H1 (cell line): ENCODE data around the gene CLPSL2. TPM values are rescaled to one million over a fixed set of nuclear protein-coding genes. Genes with fewer than 3 reads are reported as not detected.

Source experiments
- CTCF ChIA-PET: fragments of 300-600 bp; sonication (Branson Sonifier 250); formaldehyde crosslinking; loops from one replicate; lab custom pipeline; 2021; ENCODE audit not compliant: partially characterized antibody; lab: Charles Lee
- POLR2A ChIA-PET: fragments of 300-600 bp; sonication (Branson Sonifier 250); formaldehyde crosslinking; loops from one replicate; lab custom pipeline; 2021; ENCODE audit warnings: inconsistent platforms; ENCODE audit not compliant: partially characterized antibody; lab: Charles Lee
- DNase-seq, 2 experiments: peaks; one replicate each; pipeline versions ENCODE4 v3.0.0 to v3.0.0-alpha.2; 2010 to 2022; ENCODE audit warnings: low spot score in 2 of 2, low read depth in 1 of 2, mixed read lengths in 1 of 2
- FAIRE-seq: peaks from 2 replicates; lab custom pipeline; 2011; peaks lifted over from hg19 to GRCh38; lab: Jason Lieb, UNC
- H2AFZ ChIP-seq: 2 replicates; pipeline ENCODE4 v1.8.1; 2012; ENCODE audit warnings: low read length, inconsistent platforms
- H2AK5ac ChIP-seq: 2 replicates; pipeline ENCODE4 v1.6.1; 2013; ENCODE audit warnings: low read depth, low read length
- H2BK120ac ChIP-seq: replicated peaks from 2 replicates; pipeline ENCODE3; 2013; ENCODE audit warnings: low read depth, low read length, inconsistent platforms
- H2BK12ac ChIP-seq: 2 replicates; pipeline ENCODE4 v1.6.1; 2013; ENCODE audit warnings: low read depth, low read length
- H2BK15ac ChIP-seq: 2 replicates; pipeline ENCODE4 v1.6.1; 2013; ENCODE audit warnings: low read length
- H2BK20ac ChIP-seq: 2 replicates; pipeline ENCODE4 v1.6.1; 2013; ENCODE audit warnings: low read length
- H2BK5ac ChIP-seq: 2 replicates; pipeline ENCODE4 v1.6.1; 2013; ENCODE audit warnings: low read depth, low read length
- H3K14ac ChIP-seq: 2 replicates; pipeline ENCODE4 v1.6.1; 2013; ENCODE audit warnings: inconsistent platforms; ENCODE audit not compliant: insufficient read length
- H3K18ac ChIP-seq: 2 replicates; pipeline ENCODE4 v1.6.1; 2013; ENCODE audit warnings: low read length; ENCODE audit errors: extremely low read depth
- H3K23ac ChIP-seq: 2 replicates; pipeline ENCODE4 v1.6.1; 2013; ENCODE audit warnings: inconsistent platforms; ENCODE audit not compliant: insufficient read length
- H3K23me2 ChIP-seq: 2 replicates; pipeline ENCODE4 v1.6.1; 2013; ENCODE audit warnings: low read depth, low read length
- H3K27ac ChIP-seq: 2 replicates; pipeline ENCODE4 v1.6.1; 2011; ENCODE audit warnings: low read depth, low read length, inconsistent platforms
- H3K27me3 ChIP-seq, 4 experiments: replicated peaks in 1 of 4; 1 replicate in 1 of 4; 2 replicates in 3 of 4; pipeline versions ENCODE4 v1.6.1 to v1.8.1; 2011 to 2013; ENCODE audit warnings: low read length in 3 of 4, mild to moderate bottlenecking in 3 of 4, inconsistent platforms in 2 of 4, mixed read lengths in 2 of 4, moderate library complexity in 1 of 4; ENCODE audit not compliant: control insufficient read depth in 3 of 4, insufficient read depth in 3 of 4; ENCODE audit errors: extremely low read depth in 1 of 4
- H3K36me3 ChIP-seq, 4 experiments: 2 replicates each; pipeline versions ENCODE4 v1.6.1 to v1.8.1; 2011 to 2013; ENCODE audit warnings: mild to moderate bottlenecking in 4 of 4, low read length in 3 of 4, moderate library complexity in 2 of 4, control low read depth in 1 of 4, inconsistent platforms in 1 of 4; ENCODE audit not compliant: insufficient read depth in 4 of 4, control insufficient read depth in 2 of 4
- H3K4ac ChIP-seq: replicated peaks from 2 replicates; pipeline ENCODE3; 2013; ENCODE audit warnings: low read length, low read depth, mixed read lengths, inconsistent platforms; ENCODE audit not compliant: insufficient read length
- H3K4me1 ChIP-seq, 4 experiments: replicated peaks in 1 of 4; 1 replicate in 1 of 4; 2 replicates in 3 of 4; pipeline versions ENCODE4 v1.6.1 to v1.8.1; 2011 to 2013; ENCODE audit warnings: low read length in 3 of 4, inconsistent platforms in 2 of 4, mixed read lengths in 1 of 4; ENCODE audit not compliant: insufficient read depth in 4 of 4, control insufficient read depth in 3 of 4
- H3K4me2 ChIP-seq, 2 experiments: 2 replicates each; pipeline versions ENCODE4 v1.6.1 to v1.8.1; 2011 to 2013; ENCODE audit warnings: low read depth in 2 of 2, low read length in 2 of 2, control low read depth in 1 of 2, inconsistent platforms in 1 of 2, mild to moderate bottlenecking in 1 of 2; ENCODE audit not compliant: insufficient read depth in 1 of 2
- H3K4me3 ChIP-seq, 4 experiments: fragments of 200-600, 300-600 bp in 1 of 4; sonication (generic), shearing (Covaris generic), sonication (Bioruptor Twin) in 1 of 4; 2 replicates each; pipeline versions ENCODE4 v1.5.1 to v1.8.1; 2011 to 2016; ENCODE audit warnings: low read length in 4 of 4, low read depth in 3 of 4, control low read depth in 2 of 4, inconsistent platforms in 2 of 4, mild to moderate bottlenecking in 2 of 4, mixed read lengths in 1 of 4, moderate library complexity in 1 of 4; ENCODE audit not compliant: insufficient read depth in 2 of 4; ENCODE audit errors: extremely low read depth in 1 of 4
- H3K56ac ChIP-seq: replicated peaks from 2 replicates; pipeline ENCODE3; 2013; ENCODE audit warnings: low read depth, mild to moderate bottlenecking, mixed read lengths, low read length, inconsistent platforms; ENCODE audit not compliant: insufficient read length
- H3K79me1 ChIP-seq: 2 replicates; pipeline ENCODE4 v1.6.1; 2013; ENCODE audit warnings: low read depth, low read length, control low read depth
- H3K79me2 ChIP-seq, 2 experiments: 2 replicates each; pipeline versions ENCODE4 v1.6.1 to v1.8.1; 2012 to 2013; ENCODE audit warnings: low read length in 2 of 2, mild to moderate bottlenecking in 2 of 2, inconsistent platforms in 1 of 2; ENCODE audit not compliant: insufficient read depth in 2 of 2, control insufficient read depth in 1 of 2
- H3K9ac ChIP-seq, 4 experiments: replicated peaks in 1 of 4; 1 replicate in 1 of 4; 2 replicates in 3 of 4; pipeline versions ENCODE4 v1.6.1 to v1.8.1; 2011 to 2013; ENCODE audit warnings: low read depth in 3 of 4, low read length in 3 of 4, control low read depth in 2 of 4, mild to moderate bottlenecking in 2 of 4, moderate library complexity in 2 of 4, inconsistent platforms in 1 of 4; ENCODE audit errors: extremely low read depth in 1 of 4
- H3K9me3 ChIP-seq, 2 experiments: 2 replicates each; pipeline versions ENCODE4 v1.6.1 to v1.8.1; 2012 to 2013; ENCODE audit warnings: mild to moderate bottlenecking in 2 of 2, moderate library complexity in 2 of 2, control low read depth in 1 of 2, inconsistent platforms in 1 of 2, low read depth in 1 of 2, low read length in 1 of 2, mixed read lengths in 1 of 2; ENCODE audit not compliant: insufficient read depth in 2 of 2
- H4K20me1 ChIP-seq, 2 experiments: replicated peaks in 1 of 2; 2 replicates each; pipeline versions ENCODE3 to v1.8.1; 2011 to 2013; ENCODE audit warnings: inconsistent platforms in 2 of 2, low read length in 2 of 2, mild to moderate bottlenecking in 1 of 2; ENCODE audit not compliant: insufficient read depth in 2 of 2, control insufficient read depth in 1 of 2
- H4K5ac ChIP-seq: 2 replicates; pipeline ENCODE4 v1.6.1; 2013; ENCODE audit warnings: low read length, low read depth, mixed read lengths, inconsistent platforms; ENCODE audit not compliant: insufficient read length
- H4K8ac ChIP-seq: 2 replicates; pipeline ENCODE4 v1.8.0; 2013; ENCODE audit warnings: mild to moderate bottlenecking, moderate library complexity, low read length, inconsistent platforms; ENCODE audit not compliant: insufficient read depth; ENCODE audit errors: extremely low read depth
- H4K91ac ChIP-seq: replicated peaks from 2 replicates; pipeline ENCODE3; 2013; ENCODE audit warnings: low read length, mixed read lengths, inconsistent platforms; ENCODE audit not compliant: insufficient read length
- ASH2L ChIP-seq: fragments of 200-600, 300-600 bp; sonication (generic); IDR thresholded peaks from one replicate; pipeline ENCODE4 v1.7.1; 2017; ENCODE audit warnings: low read length
- EP300 ChIP-seq, 2 experiments: IDR thresholded peaks; 1 replicate in 1 of 2; 2 replicates in 1 of 2; pipeline ENCODE4 v1.6.1; 2011 to 2012; ENCODE audit warnings: low read depth in 2 of 2, low read length in 2 of 2, mild to moderate bottlenecking in 2 of 2, borderline replicate concordance in 1 of 2, inconsistent platforms in 1 of 2, moderate library complexity in 1 of 2
- JUN ChIP-seq: IDR thresholded peaks from 2 replicates; pipeline ENCODE4 v1.6.1; 2011; ENCODE audit warnings: low read depth, mild to moderate bottlenecking, improper control_type of control experiment, low read length
- POLR2AphosphoS5 ChIP-seq: IDR thresholded peaks from 2 replicates; pipeline ENCODE4 v1.6.1; 2011; ENCODE audit warnings: low read depth, low read length
- WGBS, 2 experiments: shearing (Covaris generic) in 1 of 2; methylation state at CpG; one replicate each; pipeline versions ENCODE4 v1.1.6 to v1.1.7; 2013 to 2015; ENCODE audit warnings: low lambda C conversion rate in 2 of 2, mixed read lengths in 2 of 2, inconsistent platforms in 1 of 2, low coverage in 1 of 2, missing lambda C conversion rate in 1 of 2; ENCODE audit not compliant: insufficient replicate concordance in 2 of 2, insufficient coverage in 1 of 2, insufficient read length in 1 of 2; ENCODE audit errors: extremely low coverage in 1 of 2, missing lambda C conversion rate in 1 of 2; 5-methylcytosine and 5-hydroxymethylcytosine counted together
- polyA plus RNA-seq, 7 experiments: library from polyadenylated mRNA; depleted of rRNA in 3 of 7; stranded (reverse) in 5 of 7; unstranded in 2 of 7; fragments of >200 nt in 5 of 7; fragments of 200-250 nt in 2 of 7; gene quantifications; 1 replicate in 5 of 7; 2 replicates in 1 of 7; 4 replicates in 1 of 7; pipeline versions ENCODE4 v1.2.1 to v1.2.3, GENCODE V29; 2011 to 2013; ENCODE audit warnings: missing spikeins in 2 of 7, mixed read lengths in 2 of 7
- total RNA-seq: library from RNA; stranded (reverse); fragmentation: NEBNext Ultra II Directional; extraction: Animal tissue kit (Norgen Biotek cat#: 25700); gene quantifications from 2 replicates; pipeline ENCODE4 v1.2.1, GENCODE V29; 2021
- TF ChIP-seq, protein P1 (sequence below): IDR thresholded peaks from 2 replicates; pipeline ENCODE4 v1.6.1; 2012; ENCODE audit warnings: inconsistent platforms
- TF ChIP-seq, protein P2 (sequence below): IDR thresholded peaks from 2 replicates; pipeline ENCODE4 v1.6.1; 2011; ENCODE audit warnings: low read depth, mild to moderate bottlenecking, low read length; ENCODE audit not compliant: insufficient read depth

The CLPSL2 gene
- total and polyA plus RNA-seq, 2 of the 8 experiments (the other 6 are each of a cell fraction or from before 2014, with no cell fraction given): 1.4 to 3.4 TPM

DNA sequence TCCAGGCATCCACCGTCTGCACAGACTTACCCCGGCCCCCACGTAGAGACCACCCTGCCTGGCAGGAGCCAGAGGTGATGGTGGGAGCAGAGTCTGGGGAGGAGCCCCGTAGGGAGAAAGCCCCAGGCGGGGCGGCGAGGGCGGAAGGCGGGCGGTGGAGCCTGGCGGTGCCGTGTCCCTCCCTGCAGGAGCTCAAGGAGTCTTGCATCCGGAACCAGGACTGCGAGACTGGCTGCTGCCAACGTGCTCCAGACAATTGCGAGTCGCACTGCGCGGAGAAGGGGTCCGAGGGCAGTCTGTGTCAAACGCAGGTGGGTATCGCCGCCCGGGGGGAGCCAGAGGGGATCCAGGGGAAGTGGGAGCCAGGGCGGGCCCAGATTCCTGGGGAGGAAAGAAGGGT, 10.4 kb downstream of the CLPSL2 start:
- Histone ChIP-seq H3K18ac (no peak overlapping the region; the same call in 1 of the 2 replicates), H2BK5ac (peak overlapping the region; percentile 16; the same call in 1 of the 2 replicates)
- TF ChIP-seq, protein P1, sequence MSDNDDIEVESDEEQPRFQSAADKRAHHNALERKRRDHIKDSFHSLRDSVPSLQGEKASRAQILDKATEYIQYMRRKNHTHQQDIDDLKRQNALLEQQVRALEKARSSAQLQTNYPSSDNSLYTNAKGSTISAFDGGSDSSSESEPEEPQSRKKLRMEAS: no peak
- TF ChIP-seq JUN (no peak), POLR2AphosphoS5 (no peak), EP300 (IDR thresholded peaks at IDR 0.05; ENCODE audit: borderline replicate concordance in 1 of 2, low read depth in 2 of 2, low read length in 2 of 2) (no peak), ASH2L (no peak)
- TF ChIP-seq, protein P2, sequence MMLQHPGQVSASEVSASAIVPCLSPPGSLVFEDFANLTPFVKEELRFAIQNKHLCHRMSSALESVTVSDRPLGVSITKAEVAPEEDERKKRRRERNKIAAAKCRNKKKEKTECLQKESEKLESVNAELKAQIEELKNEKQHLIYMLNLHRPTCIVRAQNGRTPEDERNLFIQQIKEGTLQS: no peak
- TF ChIP-seq, all 59 proteins: peak for 0
- no peak overlapping the region for H4K91ac ChIP-seq
- H3K4me3 ChIP-seq: no peak overlapping the region
- H3K56ac ChIP-seq: no peak overlapping the region
- no peaks in the 10 kb centered on the region for H3K23me2 ChIP-seq
- H3K36me3 ChIP-seq: no peaks in the 10 kb centered on the region
- no peaks in the 10 kb centered on the region for H3K9me3 ChIP-seq
- no peak overlapping the region for H2BK12ac ChIP-seq
- peaks cover 0 to 5% (median 0%) of the 10 kb centered on the region in 4 experiments; a peak in 3 of 7 replicates for H3K4me1 ChIP-seq
- no peak overlapping the region for H2AK5ac ChIP-seq
- FAIRE-seq: no peak
- ChIA-PET POLR2A (interaction anchor here (0.8 to 4.1 kb wide), 4 partner anchors 10 to 47 kb away, joined by 3 to 29 read pairs (median 9); partner anchors contain the start of gene CLPS), CTCF (interaction anchor here (1.1 to 3.5 kb wide), 3 partner anchors 11 to 308 kb away, joined by 3 to 27 read pairs (median 3); partner anchors contain the start of gene CLPS)
- H2BK15ac ChIP-seq: 0 out of 2 replicates have a peak overlapping the region, but pooled peaks have one; percentile 61
- H4K8ac ChIP-seq: no peak overlapping the region
- no peaks in the 10 kb centered on the region for H3K27me3 ChIP-seq
- no peak overlapping the region for H3K27ac ChIP-seq
- no peaks in the 10 kb centered on the region for H3K79me1 ChIP-seq
- H4K5ac ChIP-seq: no peak overlapping the region
- H3K23ac ChIP-seq: no peak overlapping the region
- no peak for DNase-seq
- H2AFZ ChIP-seq: no peak overlapping the region
- peak overlapping the region; percentile 25 for H3K4ac ChIP-seq
- H3K9ac ChIP-seq: no peak overlapping the region
- H4K20me1 ChIP-seq: no peaks in the 10 kb centered on the region
- H3K14ac ChIP-seq: no peak overlapping the region
- H2BK120ac ChIP-seq: no peak overlapping the region
- H3K4me2 ChIP-seq: no peak overlapping the region
- no peak overlapping the region for H2BK20ac ChIP-seq
- no peaks in the 10 kb centered on the region for H3K79me2 ChIP-seq
- WGBS, 2 experiments: 94% methylated on average over 25 of the region's 25 CpGs; no CpG with 5 or more reads in 1 of the 2 experiments
